GM18519 (cell line): ENCODE results near the gene ZDHHC22.
A peak's percentile ranks its signal among the peaks of the same experiment; 100 is the strongest.
"Not testable (repeated sequence)": the region's sequence is repeated elsewhere in the genome, so short reads cannot be mapped to it uniquely, and the experiment has no call there.

Experiments used
- ATAC-seq: cut with Tn5 transposase; IDR thresholded peaks from one replicate; pipeline ENCODE4 v1.9.1; 2021; ENCODE audit warnings: mild to moderate bottlenecking, moderate library complexity; ENCODE audit not compliant: unreplicated experiment, low FRiP score

ZDHHC22 gene, protein sequence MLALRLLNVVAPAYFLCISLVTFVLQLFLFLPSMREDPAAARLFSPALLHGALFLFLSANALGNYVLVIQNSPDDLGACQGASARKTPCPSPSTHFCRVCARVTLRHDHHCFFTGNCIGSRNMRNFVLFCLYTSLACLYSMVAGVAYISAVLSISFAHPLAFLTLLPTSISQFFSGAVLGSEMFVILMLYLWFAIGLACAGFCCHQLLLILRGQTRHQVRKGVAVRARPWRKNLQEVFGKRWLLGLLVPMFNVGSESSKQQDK

DNA sequence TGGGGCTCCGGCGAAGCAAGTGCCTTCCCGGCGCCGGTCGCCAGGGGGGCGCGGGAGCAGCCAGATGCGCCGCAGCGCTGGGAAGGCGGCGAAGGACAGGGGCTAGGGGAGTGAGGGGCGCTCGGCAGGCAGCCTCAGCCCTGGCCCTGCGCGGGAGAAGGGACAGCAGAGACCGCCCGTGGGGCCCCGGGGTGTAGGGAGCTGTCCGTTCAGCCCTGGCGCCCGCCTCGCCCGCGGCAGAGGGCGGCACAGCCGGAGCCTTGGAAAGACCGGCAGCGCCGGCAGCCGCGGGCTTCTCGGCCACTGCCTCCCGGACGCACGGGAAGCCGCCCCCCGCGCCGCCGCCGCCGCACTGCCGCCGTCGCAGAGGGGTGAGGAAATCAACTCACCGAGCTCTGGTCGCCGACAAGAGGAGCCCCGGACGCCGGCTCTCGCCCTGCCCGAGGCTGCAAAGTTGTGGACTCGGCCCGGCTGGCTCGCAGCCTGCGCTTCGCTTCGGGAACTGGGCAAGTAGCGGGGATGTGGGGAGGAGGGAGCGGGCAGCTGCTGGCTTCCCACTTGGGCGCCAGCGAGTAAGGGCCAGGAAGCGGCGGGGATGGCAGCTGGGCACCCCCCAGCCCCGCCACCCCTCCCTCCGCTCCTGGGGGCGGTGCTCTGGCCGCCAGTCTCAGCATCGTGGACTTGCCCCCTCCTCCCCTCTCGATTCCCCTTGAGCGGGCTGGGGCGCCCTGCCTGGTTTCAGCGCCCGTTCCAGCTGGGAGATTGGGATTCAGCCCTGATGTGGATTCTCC lies at the start of gene ZDHHC22:
Gene ZDHHC22 (minus strand): TSS at position 578 of the 791 bp plus-strand sequence. CDS start 2,053 bp downstream, outside the sequence.
- ATAC-seq = no peak

DNA sequence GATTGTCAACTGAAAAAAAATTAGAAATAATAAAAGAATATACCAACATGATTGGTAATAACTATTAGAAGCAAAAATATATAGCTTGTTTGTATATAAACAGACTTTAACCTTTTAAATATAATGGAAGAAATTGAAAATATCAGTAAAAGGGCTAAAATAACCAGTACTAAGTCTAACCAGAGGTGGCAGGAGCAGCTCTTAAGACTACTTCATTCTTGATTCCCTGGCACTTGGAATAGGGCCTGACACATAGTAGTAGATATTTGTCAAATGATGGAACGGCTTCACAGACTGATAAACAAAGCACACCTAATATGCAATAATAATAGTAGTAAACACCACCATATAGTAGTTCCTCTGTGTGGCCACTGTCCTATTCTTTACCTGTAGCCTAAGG lies 49.4 kb upstream of the ZDHHC22 start:
- ATAC-seq = no peak

DNA sequence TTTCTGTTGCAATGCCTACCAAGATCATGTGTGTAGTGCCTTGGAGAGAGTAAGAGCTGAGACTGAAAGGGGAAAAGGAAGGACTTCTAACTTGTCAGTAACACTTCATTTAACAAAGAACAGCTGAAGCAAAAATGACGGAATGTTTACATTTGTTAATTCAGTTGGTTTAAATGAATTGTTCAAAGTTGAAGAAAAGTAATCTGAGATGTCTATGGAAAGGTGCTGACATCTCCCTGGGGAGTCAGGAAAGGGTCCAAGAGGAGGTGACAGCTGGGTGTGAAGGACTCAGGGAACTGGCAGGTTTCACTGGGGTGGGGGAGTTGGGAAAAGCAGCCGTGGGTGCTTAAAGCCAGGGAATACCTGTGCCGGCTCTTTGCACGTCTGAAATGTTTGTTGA lies 47.9 kb upstream of the ZDHHC22 start:
- no peak for ATAC-seq

DNA sequence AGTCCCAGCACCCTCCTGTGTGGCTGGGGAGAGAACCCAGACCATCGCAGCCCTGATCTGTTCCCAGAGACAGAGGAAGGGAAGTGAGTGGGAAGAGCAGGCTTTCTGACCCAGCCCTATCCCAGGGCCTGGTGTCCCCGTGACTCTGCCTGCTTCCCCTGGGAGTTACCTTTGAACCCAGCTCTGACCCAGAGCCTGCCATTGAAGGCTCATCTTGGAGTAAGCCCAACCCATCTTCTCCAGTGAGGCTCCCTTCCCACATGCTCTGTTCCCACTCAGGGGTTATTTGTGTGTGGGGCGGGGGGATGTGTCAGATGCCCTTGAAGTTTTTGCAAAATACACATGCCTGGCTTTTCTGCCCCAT lies 46.0 kb upstream of the ZDHHC22 start:
- no peak for ATAC-seq

DNA sequence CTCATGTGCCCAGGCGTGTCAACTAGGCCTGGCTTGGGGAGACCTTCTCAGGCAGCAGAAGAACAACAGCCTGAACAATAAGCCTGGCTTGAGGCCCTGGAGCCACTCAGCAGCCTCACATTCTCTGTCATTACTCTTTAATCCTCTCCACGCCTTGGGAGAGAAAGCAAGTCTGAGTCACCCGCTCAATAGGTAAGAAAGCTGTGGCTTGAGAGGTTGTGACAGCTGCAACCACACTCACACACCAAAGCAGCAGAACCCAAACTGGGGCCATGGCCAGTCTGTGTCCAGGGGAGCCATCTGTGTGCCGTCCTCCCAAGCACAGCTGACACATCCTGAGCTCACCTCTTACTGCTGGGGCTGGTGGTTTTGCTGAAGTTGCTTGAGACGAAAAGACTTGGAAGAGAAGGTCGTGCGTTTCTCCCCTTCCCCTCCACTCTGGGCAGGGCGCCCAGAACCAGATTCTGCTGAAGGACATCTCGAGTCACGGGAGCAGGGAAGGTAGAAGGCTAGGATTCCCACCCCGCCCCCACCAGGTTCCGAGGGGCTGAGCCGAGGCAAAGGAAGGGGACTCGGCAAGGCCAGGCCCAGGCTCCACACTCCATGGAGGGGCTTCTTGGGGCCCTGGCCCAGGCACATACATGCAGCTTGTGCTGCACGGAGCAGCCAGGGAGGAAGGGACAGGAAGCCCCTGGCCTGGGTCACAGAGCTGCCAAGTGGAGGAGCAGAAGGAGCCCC lies 45.5 kb upstream of the ZDHHC22 start:
- ATAC-seq = no peak

DNA sequence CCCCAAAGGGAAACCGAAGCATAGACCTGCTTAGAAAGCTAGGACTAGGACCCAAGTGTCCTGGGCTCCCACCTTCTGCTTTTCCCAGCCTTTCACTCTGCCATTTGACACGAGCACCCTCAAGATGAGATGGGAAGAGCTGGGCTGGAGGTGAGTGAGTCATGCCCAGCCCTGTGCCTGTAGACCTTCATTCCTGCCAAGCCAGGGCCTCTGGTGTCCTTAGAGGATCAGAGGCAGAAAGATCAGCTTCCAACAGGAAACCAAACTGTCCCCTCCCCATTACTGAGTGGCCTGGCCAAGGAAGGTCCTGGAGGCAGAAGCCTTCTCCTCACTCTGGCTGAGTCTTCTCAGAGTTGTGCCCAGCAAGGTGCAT lies 43.5 kb upstream of the ZDHHC22 start:
- no peak for ATAC-seq

DNA sequence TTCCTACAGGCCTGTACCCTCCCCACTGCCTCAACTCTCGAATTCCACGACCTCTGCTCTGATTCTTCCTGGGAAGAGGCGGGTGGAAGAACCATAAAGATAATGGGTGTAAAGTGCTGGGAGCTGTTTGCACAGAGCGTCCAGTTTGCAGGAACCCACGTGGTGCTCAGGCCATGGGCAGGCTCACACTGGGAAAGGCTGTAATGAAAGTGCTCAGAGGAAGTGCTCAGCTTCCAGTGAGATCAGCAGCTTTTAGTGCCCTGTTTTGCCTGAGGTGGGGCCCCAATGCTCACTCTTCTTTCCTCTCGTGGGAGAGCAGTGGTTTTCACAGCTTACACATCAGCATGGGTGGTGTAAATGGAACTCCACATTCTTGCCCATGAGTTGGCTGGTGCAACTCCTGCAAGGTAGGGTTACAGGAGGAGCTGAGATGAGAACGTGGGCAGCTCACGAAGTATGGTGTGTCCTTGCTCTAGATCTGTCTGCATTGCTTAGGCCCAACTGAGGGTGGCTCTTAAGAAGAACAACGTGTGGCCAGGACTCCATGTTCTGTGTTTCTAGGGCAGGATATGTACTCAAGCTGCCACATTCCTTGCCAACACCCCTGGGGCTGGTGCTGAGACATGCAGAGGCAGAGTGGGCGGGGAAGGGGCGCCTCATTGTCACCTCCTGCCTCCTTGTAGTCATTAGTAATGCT lies 43.0 kb upstream of the ZDHHC22 start:
- ATAC-seq = no peak

DNA sequence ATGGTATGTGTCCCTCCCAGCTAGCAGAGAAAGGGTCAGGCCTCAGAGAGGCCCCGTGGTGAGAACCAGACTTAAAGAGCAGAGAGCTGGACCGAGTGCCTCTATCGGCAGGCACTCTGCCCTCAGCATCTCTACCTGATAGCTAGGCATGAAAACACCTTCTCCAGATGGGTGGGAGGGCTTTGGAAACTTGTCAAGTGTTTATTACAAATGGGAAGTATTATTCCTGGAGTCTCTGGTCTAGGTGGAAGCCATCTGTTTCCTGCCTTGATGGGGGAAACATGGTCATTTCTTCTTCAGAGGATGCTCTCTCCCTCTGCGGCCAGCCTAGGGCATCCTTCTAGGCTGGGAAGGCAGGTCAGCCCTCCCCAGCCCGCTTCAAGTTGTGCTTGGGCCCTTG lies 42.3 kb upstream of the ZDHHC22 start:
- no peak for ATAC-seq

DNA sequence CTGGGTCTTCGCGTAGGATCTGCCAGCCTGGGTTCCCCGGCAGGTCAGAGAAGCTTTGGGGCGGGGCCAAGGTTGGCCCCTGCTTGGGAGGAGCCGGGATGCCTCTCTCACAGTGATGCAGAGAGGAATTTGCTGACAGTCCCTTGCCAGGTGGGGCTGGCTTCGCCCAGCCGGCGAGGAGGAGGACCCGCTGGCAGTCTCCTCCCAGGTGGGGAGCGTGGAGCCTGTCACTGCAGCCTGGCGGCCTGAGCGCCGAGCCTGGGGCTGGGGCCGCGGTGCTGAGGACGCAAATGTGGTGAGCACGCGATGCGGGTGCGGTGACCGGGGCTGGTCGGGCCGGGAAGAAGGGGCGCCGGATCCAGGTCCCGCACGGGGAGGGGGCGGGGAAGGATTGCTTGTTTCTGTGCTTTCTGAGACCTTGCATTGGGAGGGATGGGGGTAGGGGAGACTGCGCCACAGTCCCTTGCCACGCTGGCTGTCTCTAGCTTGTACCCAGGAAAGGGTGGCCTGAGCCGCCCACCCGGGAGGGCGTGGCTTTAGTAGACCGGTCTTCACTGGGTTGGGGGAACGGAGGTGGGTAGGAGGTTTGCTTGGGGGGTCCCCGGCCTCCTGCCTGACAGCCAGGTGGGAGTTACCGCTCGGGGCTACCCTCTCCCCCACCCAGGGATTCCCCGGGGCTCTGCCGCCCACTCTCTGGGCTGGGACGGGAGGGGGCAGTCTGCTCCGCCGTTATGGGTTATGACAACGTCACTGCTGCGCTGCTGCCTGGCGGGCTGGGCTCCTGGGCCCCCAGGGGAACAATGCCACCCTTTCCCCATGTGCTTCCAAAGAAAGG lies 40.2 kb upstream of the ZDHHC22 start, which contains the start of gene TMEM63C:
Gene TMEM63C (plus strand): TSS at position 196 of the 835 bp plus-strand sequence. CDS start 37,016 bp downstream, outside the sequence.
- peak; percentile 68 for ATAC-seq

DNA sequence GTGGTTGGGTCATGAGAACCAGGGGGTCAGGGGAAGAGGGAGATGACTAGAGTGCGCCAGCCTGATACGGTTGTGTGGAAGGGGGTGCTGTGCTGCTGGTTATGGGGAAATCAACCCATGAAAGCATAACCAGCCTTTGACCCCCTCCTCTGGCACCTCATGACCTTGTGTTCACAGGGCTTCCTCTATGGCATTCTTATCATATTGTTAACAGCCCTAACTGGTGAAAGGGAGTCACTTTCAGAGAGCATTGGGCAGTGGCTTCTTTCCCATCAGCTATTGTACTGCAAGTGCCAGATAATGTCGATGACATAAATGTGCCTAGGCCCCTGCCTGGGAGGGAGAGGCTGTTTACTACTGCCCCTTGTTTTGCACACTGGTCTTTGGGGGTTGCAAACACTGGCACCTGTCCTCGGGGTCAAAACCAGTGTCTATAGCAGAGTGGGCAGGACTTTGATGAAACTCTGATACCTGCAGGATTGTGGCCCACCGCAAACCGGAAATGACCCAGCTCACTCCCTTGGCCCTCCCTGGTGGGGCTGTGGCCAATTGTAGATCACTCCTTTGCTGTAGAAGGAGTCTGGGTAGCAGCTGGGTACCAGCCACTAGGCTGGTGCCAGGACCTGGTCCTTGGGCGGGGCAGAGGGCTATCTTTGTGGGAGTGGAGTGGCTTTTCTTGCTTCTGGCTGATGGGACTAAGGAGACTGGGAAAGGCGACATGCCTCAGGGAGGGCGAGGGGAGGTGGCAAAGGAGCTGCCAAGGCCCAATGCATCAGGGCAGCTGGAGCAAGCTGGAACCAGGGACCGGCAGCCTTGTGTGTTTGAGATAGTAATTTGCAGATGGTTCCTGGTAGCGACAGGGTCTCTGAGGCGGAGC lies 39.4 kb upstream of the ZDHHC22 start:
- no peak for ATAC-seq

DNA sequence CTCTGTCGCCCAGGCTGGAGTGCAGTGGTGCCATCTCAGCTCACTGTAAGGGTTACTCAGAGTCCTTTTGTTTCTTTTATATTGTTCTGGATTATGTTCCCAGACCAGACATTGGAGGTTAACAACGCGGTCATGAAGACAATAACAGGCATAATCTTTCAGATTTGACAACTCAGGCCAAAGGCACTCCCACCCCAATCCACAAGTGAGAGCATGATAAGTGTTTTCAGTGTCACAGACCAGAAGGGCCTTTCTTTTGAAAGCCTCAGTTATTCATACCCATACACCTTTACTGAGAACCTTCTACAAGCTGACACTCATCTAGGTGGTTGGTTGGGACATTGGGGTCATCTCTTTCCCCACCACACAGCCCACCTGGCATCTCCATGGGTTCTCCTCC lies 37.1 kb upstream of the ZDHHC22 start:
- ATAC-seq = no peak

DNA sequence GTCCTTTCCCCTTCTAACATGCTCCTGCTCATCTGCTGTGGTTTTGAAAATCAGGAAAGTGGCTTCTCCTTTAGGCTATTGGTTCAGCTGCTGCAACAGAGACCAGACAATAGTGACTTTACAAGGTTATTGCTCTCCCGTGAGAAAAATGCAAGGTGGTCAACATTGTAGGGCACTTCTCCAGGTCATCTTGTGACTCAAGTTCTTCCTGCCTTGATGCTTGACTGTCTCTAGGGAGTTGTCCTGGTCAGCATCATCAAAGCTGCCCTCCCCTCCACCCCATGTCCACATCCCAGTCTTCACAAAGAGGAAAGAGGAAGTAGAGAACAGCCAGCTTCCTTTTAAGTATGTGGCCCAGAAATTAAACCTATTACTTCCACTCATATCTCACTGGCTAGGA lies 36.1 kb upstream of the ZDHHC22 start:
- no peak for ATAC-seq

DNA sequence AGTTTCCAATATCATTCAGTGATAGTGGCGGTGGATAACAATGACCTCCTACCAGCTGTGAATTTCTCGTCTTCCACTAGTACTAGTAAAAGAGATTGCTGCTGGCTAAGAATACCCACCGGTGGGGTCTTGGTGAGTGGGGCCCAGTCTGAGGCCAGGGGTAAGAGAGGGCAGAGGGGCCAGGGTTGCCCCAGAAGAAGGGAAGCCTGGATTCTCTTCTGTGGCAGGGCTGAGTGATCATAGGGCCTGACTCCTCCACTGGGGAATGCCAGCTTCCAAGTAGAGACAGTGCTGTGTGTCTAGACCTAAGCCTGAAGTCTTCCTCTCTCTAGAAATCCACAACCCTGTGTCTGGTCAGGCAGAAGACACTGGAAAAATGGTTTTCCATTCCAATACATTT lies 34.3 kb upstream of the ZDHHC22 start:
- no peak for ATAC-seq

DNA sequence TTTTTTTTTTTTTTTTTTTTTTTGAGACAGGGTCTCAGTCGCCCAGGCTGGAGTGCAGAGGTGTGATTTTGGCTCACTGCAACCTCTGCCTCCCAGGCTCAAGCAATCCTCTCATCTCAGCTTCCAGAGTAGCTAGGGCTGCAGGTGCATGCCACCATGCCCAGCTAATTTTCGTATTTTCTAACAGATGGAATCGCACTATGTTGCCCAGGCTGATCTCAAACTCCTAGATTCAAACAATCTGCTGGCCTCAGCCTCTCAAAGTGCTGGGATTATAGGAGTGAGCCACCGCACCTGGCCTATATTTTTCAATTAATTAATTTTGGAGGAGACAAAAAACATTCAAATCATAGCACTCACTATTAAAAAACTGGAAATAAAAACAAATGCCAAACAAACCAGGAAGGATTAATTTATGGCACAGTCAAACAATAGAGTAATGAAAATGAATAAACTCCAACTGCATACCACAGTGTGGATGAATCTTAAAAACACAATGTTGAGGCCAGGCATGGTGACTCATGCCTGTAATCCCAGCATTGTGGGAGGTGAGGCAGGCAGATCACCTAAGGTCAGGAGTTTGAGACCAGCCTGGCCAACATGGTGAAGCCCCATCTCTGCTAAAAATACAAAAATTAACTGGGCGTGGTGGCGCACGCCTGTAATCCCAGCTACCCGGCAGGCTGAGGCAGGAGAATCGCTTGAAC lies 32.5 kb upstream of the ZDHHC22 start:
- not testable (repeated sequence) for ATAC-seq

DNA sequence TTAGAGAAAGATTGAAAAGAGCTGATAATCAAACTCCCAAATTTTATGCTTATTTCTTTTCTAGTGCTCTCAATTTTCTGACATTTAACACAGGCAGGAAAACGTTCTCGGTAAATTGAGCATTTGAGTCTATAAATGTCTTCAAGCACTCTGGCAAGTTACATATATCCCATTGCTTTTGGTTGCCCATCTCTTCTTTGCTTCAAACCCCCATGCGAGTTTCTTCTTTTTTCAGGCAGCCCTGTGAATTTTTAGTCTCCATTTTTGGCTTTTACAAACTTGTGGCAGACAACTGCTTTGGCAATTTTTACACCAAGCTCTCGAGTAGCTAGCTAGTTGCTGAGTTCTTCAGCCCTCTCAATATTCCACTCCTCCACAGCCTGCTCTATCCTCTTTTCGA lies 31.3 kb upstream of the ZDHHC22 start:
- ATAC-seq = no peak

DNA sequence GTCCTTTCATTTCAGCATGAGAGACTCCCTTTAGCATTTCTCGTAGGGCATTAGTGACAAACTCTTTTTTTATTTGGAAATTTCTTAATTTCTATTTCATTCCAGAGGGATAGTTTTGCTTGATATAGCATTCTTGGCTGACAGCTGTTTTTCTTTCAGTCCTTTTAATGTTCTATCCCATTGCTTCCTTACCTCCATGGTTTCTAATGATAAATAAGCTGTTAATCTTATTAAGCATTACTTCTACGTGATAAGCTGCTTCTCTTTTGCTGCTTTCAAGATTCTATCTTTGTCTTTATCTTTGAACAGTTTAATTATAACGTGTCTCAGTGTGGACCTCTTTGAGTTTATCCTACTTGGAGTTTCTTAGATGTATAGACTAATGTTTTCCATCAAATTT lies 28.5 kb upstream of the ZDHHC22 start:
- ATAC-seq = no peak

DNA sequence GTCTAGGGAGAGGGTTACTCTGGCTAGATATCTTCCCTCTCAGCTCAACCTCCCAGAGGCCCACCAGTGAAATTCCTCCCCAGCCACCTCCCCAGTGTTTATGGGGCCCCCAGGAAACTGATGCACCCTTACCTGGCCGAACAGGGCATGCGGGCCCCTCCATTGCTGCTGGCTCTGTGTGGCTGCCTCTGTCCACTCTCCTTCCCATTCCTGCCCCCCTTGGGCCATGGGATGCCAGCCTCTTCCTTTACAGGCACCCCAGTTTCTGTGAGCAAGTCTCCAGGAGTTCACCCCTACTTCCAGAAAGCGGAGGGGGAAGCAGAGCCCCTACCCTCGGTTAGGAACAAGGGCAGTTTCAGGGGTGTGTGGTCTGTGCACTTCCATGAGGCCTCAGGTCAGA lies 19.4 kb upstream of the ZDHHC22 start:
- no peak for ATAC-seq

DNA sequence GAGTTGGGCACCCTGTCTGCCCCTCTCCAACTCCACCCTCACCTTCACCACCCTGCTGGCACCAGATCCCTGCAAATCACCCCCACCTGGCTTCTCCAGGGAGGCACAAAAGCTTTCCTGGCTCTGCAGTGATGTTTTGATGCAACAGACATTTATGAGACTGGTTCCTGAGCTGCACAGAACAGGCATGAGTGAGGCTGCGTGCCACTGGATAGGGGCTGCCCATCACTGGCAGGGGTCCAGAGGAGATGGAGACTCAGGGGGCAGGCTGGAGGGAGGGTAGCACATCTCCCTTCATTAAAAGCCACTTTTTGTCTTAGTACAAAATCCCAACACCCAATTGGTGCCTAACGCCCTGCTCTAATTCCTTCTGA lies 17.3 kb upstream of the ZDHHC22 start:
- ATAC-seq = no peak
